Fibroblast of lung (primary cell): Measurements from ENCODE around the gene MAP3K6. TPM values are rescaled to one million over a fixed set of nuclear protein-coding genes. Genes with fewer than 3 reads are reported as not detected.

Experiments used
- DNase-seq, 2 donors: peaks; one replicate each; pipeline versions ENCODE4 v3.0.0 to v3.0.0-alpha.2; 2010; ENCODE audit warnings: low read depth in 2 of 2
- H2AFZ ChIP-seq: 2 replicates; pipeline ENCODE4 v1.5.1; 2012; ENCODE audit warnings: low read length, control low read depth, inconsistent platforms
- H3K27ac ChIP-seq: 2 replicates; pipeline ENCODE4 v1.5.1; 2011; ENCODE audit warnings: low read length, control low read depth; ENCODE audit not compliant: insufficient read depth
- H3K27me3 ChIP-seq: 2 replicates; pipeline ENCODE4 v1.5.1; 2011; ENCODE audit warnings: mild to moderate bottlenecking, low read length; ENCODE audit not compliant: control insufficient read depth, insufficient read depth
- H3K36me3 ChIP-seq: 2 replicates; pipeline ENCODE4 v1.5.1; 2011; ENCODE audit warnings: low read length; ENCODE audit not compliant: control insufficient read depth, insufficient read depth
- H3K4me1 ChIP-seq: 2 replicates; pipeline ENCODE4 v1.5.1; 2011; ENCODE audit warnings: low read length; ENCODE audit not compliant: control insufficient read depth, insufficient read depth; ENCODE audit errors: extremely low read depth
- H3K4me2 ChIP-seq: 2 replicates; pipeline ENCODE4 v1.5.1; 2011; ENCODE audit warnings: low read length, control low read depth; ENCODE audit not compliant: insufficient read depth; ENCODE audit errors: extremely low read depth
- H3K4me3 ChIP-seq, 4 experiments: fragments of 200-600 bp in 1 of 4; sonication (generic) in 1 of 4; replicated peaks in 1 of 4; 2 replicates each; pipeline ENCODE4 v1.5.1; 2011 to 2016; ENCODE audit warnings: low read length in 4 of 4, low read depth in 3 of 4, mild to moderate bottlenecking in 3 of 4, control low read depth in 2 of 4, inconsistent platforms in 1 of 4, mixed read lengths in 1 of 4; ENCODE audit not compliant: insufficient read depth in 1 of 4; ENCODE audit errors: control extremely low read depth in 1 of 4
- H3K79me2 ChIP-seq: 2 replicates; pipeline ENCODE4 v1.5.1; 2012; ENCODE audit warnings: mild to moderate bottlenecking, low read length, inconsistent platforms; ENCODE audit not compliant: control insufficient read depth, insufficient read depth
- H3K9ac ChIP-seq: 2 replicates; pipeline ENCODE4 v1.5.1; 2011; ENCODE audit warnings: mild to moderate bottlenecking, low read length, control low read depth; ENCODE audit not compliant: insufficient read depth
- H3K9me3 ChIP-seq: 2 replicates; pipeline ENCODE4 v1.5.1; 2012; ENCODE audit warnings: low read depth, low read length; ENCODE audit not compliant: control insufficient read depth, insufficient read depth
- H4K20me1 ChIP-seq: 2 replicates; pipeline ENCODE4 v1.5.1; 2011; ENCODE audit warnings: low read length; ENCODE audit not compliant: control insufficient read depth, insufficient read depth; ENCODE audit errors: extremely low read depth
- CTCF ChIP-seq, 2 donors: IDR thresholded peaks in 1 of 2; conservative IDR thresholded peaks in 1 of 2; 1 replicate in 1 of 2; 2 replicates in 1 of 2; pipeline ENCODE4 v1.5.1; 2011 to 2012; ENCODE audit warnings: low read length in 2 of 2, control low read depth in 1 of 2, inconsistent platforms in 1 of 2, low read depth in 1 of 2, mild to moderate bottlenecking in 1 of 2
- EZH2 ChIP-seq: IDR thresholded peaks from 2 replicates; pipeline ENCODE4 v1.5.1; 2012; ENCODE audit warnings: low read length, control low read depth, mild to moderate bottlenecking; ENCODE audit errors: missing control alignments
- polyA plus RNA-seq, 2 donors: library from polyadenylated mRNA; depleted of rRNA in 1 of 2; stranded (reverse) in 1 of 2; unstranded in 1 of 2; fragments of >200 nt; gene quantifications; 2 replicates each; pipeline ENCODE4 v1.2.1, GENCODE V29; 2011 to 2012; ENCODE audit warnings: missing spikeins in 1 of 2
- total RNA-seq: library from RNA; depleted of rRNA; stranded (reverse); fragments of >200 nt; gene quantifications from 2 replicates; pipeline ENCODE4 v1.2.1, GENCODE V29; 2014

Gene MAP3K6
- total and polyA plus RNA-seq, 2 donors (not counting 1 experiment from before 2014, with no cell fraction given), result 8.3 to 11.5 TPM

GRCh38 chr1:27405074-27405473, 38.3 kb upstream of the MAP3K6 start:
- peak overlapping the region; percentile 49 for H3K27ac ChIP-seq
- no peak overlapping the region for H3K4me3 ChIP-seq
- no peaks in the 10 kb centered on the region for H3K9me3 ChIP-seq
- no peaks in the 10 kb centered on the region for H3K79me2 ChIP-seq
- peaks cover 12% of the 10 kb centered on the region for H3K36me3 ChIP-seq
- peak; percentile 76 to 88 for DNase-seq
- no peaks in the 10 kb centered on the region for H4K20me1 ChIP-seq
- no peak overlapping the region for H2AFZ ChIP-seq
- peaks cover 31% of the 10 kb centered on the region for H3K4me1 ChIP-seq
- H3K4me2 ChIP-seq, result no peak overlapping the region
- no peaks in the 10 kb centered on the region for H3K27me3 ChIP-seq
- TF ChIP-seq EZH2 (no peak), CTCF (conservative IDR thresholded peaks at IDR 0.05 in 1 of 2, IDR thresholded peaks at IDR 0.05 in 1 of 2; ENCODE audit: low read depth in 1 of 2, low read length in 2 of 2) (no peak)
- H3K9ac ChIP-seq, result no peak overlapping the region

- no peak for DNase-seq
- H3K4me1 ChIP-seq, result peaks cover 31% of the 10 kb centered on the region
- no peak overlapping the region for H2AFZ ChIP-seq
- TF ChIP-seq CTCF (conservative IDR thresholded peaks at IDR 0.05 in 1 of 2, IDR thresholded peaks at IDR 0.05 in 1 of 2; ENCODE audit: low read depth in 1 of 2, low read length in 2 of 2), result no peak
- no peak for TF ChIP-seq EZH2
- no peak overlapping the region for H3K9ac ChIP-seq
- peaks cover 9% of the 10 kb centered on the region for H3K36me3 ChIP-seq
- no peaks in the 10 kb centered on the region for H3K27me3 ChIP-seq
- no peak overlapping the region for H3K4me3 ChIP-seq
- H4K20me1 ChIP-seq, result no peaks in the 10 kb centered on the region
- H3K9me3 ChIP-seq, result no peaks in the 10 kb centered on the region
- H3K79me2 ChIP-seq, result no peaks in the 10 kb centered on the region
- H3K4me2 ChIP-seq, result peak overlapping the region; percentile 18
- peak overlapping the region; percentile 61 for H3K27ac ChIP-seq
Observed at GRCh38 chr1:27403931-27404330, 37.2 kb upstream of the MAP3K6 start.

- no peaks in the 10 kb centered on the region for H3K9me3 ChIP-seq
- no peaks in the 10 kb centered on the region for H4K20me1 ChIP-seq
- no peak overlapping the region for H2AFZ ChIP-seq
- H3K9ac ChIP-seq, result no peak overlapping the region
- H3K4me1 ChIP-seq, result peaks cover 31% of the 10 kb centered on the region
- no peaks in the 10 kb centered on the region for H3K27me3 ChIP-seq
- H3K79me2 ChIP-seq, result no peaks in the 10 kb centered on the region
- H3K4me3 ChIP-seq, result no peak overlapping the region
- H3K4me2 ChIP-seq, result peak overlapping the region; percentile 18
- TF ChIP-seq EZH2 (no peak), CTCF (conservative IDR thresholded peaks at IDR 0.05 in 1 of 2, IDR thresholded peaks at IDR 0.05 in 1 of 2; ENCODE audit: low read depth in 1 of 2, low read length in 2 of 2) (peak; percentile 21 to 39)
- H3K36me3 ChIP-seq, result peaks cover 7% of the 10 kb centered on the region
- H3K27ac ChIP-seq, result peak overlapping the region; percentile 61
- peak; percentile 48 to 83 for DNase-seq
Observed at GRCh38 chr1:27403065-27403726, 36.4 kb upstream of the MAP3K6 start.
